Activated CD4-positive, alpha-beta T cell treated with anti-CD3 and anti-CD28 coated beads, Interleukin-2, amount 50 U/mL, for 16 hours (primary cell): ENCODE results near the gene CDKL1.
"Not testable (repeated sequence)": the region's sequence is repeated elsewhere in the genome, so short reads cannot be mapped to it uniquely, and the experiment has no call there.

Experiments
- DNase-seq: peaks from one replicate; pipeline ENCODE4 v3.0.0-alpha.2; 2020

The CDKL1 gene

GRCh38 chr14:50383618-50384225, 13.0 kb downstream of the CDKL1 start:
- no peak for DNase-seq

GRCh38 chr14:50381823-50382287, 14.8 kb downstream of the CDKL1 start:
- no peak for DNase-seq

GRCh38 chr14:50381008-50381407, 15.7 kb downstream of the CDKL1 start:
- DNase-seq, result no peak

- no peak for DNase-seq
These were observed 16.2 kb downstream of the CDKL1 start for GRCh38 chr14:50380455-50380854.

GRCh38 chr14:50379563-50379962, 17.1 kb downstream of the CDKL1 start:
- no peak for DNase-seq

- no peak for DNase-seq
These were observed 19.1 kb downstream of the CDKL1 start for GRCh38 chr14:50377550-50378085.

- no peak for DNase-seq
These were observed 20.9 kb downstream of the CDKL1 start for GRCh38 chr14:50375760-50376159.

- DNase-seq, result no peak
These were observed 22.7 kb downstream of the CDKL1 start for GRCh38 chr14:50373959-50374358.

GRCh38 chr14:50371546-50371945, 25.1 kb downstream of the CDKL1 start:
- no peak for DNase-seq

GRCh38 chr14:50366589-50366988, 30.1 kb downstream of the CDKL1 start:
- DNase-seq, result no peak

GRCh38 chr14:50366115-50366514, 30.6 kb downstream of the CDKL1 start:
- DNase-seq, result no peak

- DNase-seq, result not testable (repeated sequence)
These were observed 31.1 kb downstream of the CDKL1 start for GRCh38 chr14:50365572-50365971.

GRCh38 chr14:50364792-50365191, 31.9 kb downstream of the CDKL1 start:
- DNase-seq, result no peak

- DNase-seq, result peak; percentile 82
These were observed 33.0 kb downstream of the CDKL1 start for GRCh38 chr14:50363714-50364111.

GRCh38 chr14:50362764-50363713, 33.6 kb downstream of the CDKL1 start:
- DNase-seq, result peak; percentile 35

- not testable (repeated sequence) for DNase-seq
These were observed 34.9 kb downstream of the CDKL1 start for GRCh38 chr14:50361473-50362403.

GRCh38 chr14:50360851-50361250, 35.8 kb downstream of the CDKL1 start:
- no peak for DNase-seq

- no peak for DNase-seq
These were observed 36.6 kb downstream of the CDKL1 start for GRCh38 chr14:50360093-50360492.

GRCh38 chr14:50359631-50360030, 37.0 kb downstream of the CDKL1 start:
- DNase-seq, result no peak

GRCh38 chr14:50357753-50358395, 38.8 kb downstream of the CDKL1 start:
- no peak for DNase-seq

GRCh38 chr14:50357124-50357523, 39.6 kb downstream of the CDKL1 start:
- no peak for DNase-seq

GRCh38 chr14:50356283-50356682, 40.4 kb downstream of the CDKL1 start:
- DNase-seq, result not testable (repeated sequence)
